Left ventricle myocardium superior (tissue), 1 donor: Measurements from ENCODE around the gene CIP2A. TPM values are rescaled to one million over a fixed set of nuclear protein-coding genes. Genes with fewer than 3 reads are reported as not detected.

Experiments
- ATAC-seq: fragments of 200-7000 bp; cut with Tn5 transposase; one replicate; pipeline ENCODE4 v1.9.1; 2020; ENCODE audit warnings: mild to moderate bottlenecking, moderate library complexity
- DNase-seq: peaks from one replicate; pipeline ENCODE4 v3.0.0-alpha.2; 2020
- intact Hi-C: fragments of 100-400 bp; cut with micrococcal nuclease; formaldehyde crosslinking; loops from one replicate; pipeline ENCODE4 v1.11.0; 2022
- total RNA-seq: library from RNA; stranded (reverse); fragmentation: NEBNext Ultra II Directional; extraction: Animal tissue kit (Norgen Biotek cat#: 25700); gene quantifications from one replicate; pipeline ENCODE4 v1.2.1, GENCODE V29; 2021
- donor health status: DM: no; HTN: yes; CAD: no; lungs with severe emphysema.

The CIP2A gene
- total RNA-seq, 1 donor from 2014 or later = 1.3 TPM

GRCh38 chr3:108516881-108517280 lies 72.4 kb downstream of the CIP2A start:
- DNase-seq = no peak
- intact Hi-C loops = no loop called here
- ATAC-seq = no peak

DNA sequence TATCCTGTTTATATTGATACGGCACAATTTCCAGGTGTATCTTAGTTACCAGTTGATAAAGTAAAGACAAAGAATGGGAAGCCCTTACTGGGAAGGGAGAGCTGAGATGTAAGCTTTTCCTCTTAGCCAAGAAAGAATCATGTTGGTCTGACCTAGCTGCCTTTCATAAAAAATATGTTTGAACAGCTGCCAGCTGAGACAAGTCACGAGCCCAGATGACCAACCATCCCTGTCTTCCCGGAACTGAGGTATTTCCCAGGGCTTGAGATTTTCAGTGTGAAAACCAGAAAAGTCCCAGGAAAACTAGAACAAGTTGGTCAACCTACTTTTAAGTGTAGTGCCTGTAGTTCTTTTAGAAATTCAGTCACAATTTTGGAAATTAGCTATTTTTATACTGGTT lies 75.3 kb downstream of the CIP2A start:
- ATAC-seq (no peak), DNase-seq (no peak)
- intact Hi-C loops = no loop called here

- no peak for ATAC-seq
- intact Hi-C loops = no loop called here
- DNase-seq = no peak
Measured at GRCh38 chr3:108512671-108513070, 76.6 kb downstream of the CIP2A start.

- no peak for DNase-seq
- ATAC-seq = no peak
- intact Hi-C loops = no loop called here
Measured at GRCh38 chr3:108511490-108511889, 77.7 kb downstream of the CIP2A start.

DNA sequence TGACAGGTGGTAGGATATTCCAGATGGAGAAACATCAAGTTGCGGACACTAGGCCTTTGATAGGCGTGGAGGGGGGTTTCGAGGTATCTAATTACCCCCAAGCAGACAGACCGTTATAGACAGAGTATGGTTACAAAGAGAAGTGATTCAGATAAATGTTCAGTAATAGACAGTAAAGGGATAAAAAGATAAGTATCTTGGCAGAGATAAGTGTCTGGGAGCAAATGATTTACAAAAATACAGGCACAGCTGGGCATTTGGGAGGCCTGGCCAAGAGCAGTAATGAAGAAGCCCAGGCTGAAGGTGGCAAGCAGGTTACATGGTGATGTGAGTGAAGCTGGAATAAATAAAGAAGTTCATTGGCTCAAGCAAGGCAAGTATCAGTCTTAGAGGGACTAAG lies 78.2 kb downstream of the CIP2A start:
- intact Hi-C loops = no loop called here
- no peak for ATAC-seq

DNA sequence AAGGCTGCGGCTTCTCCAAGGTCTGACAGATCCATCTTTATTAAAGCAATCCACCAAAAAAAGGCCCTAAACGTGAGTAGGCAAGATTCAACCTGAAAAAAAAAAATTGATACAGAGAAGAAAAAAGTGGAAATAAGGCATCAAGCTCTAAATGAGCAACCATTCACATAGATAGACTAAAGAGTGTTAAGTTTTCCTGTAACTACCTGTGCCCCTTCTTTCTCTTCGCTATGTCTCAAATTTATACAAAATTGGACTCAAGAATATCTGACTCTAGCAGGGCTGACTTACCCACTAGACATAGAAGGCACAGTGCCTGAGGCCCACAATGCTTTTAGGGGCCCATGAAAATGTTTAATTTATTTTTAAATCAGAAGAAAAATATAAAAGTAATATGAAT lies 78.7 kb downstream of the CIP2A start, which contains the start of gene MYH15:
Gene MYH15, minus strand, starts transcription at position 101 of the 400 bp plus-strand sequence. Its CDS starts 66 bp downstream, at position 35.
- intact Hi-C loops = no loop called here
- DNase-seq = no peak
- no peak for ATAC-seq

More for the DNA sequence above, 78.2 kb downstream of the CIP2A start:
- DNase-seq = no peak

DNA sequence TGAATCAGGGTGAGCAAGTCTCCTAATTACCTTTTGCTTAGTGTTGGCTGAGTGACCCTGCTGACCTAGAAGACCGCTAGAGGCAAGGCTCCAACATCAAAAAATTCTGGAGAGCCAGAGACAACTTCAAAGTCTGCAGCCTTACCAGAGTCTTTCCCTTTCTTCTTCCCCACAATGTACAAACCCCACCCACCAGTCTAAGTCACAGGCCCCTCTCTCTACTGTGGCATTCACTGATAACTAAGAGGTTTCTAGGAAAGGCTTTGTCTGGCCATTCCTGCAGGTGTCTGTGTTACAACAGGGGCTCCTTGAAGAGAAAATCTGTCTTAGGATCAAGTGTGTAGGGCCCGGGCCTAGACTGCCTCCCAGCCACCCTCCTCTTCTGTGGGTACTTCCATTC lies 79.4 kb downstream of the CIP2A start:
- DNase-seq (no peak), ATAC-seq (no peak)
- intact Hi-C loops = no loop called here

- no peak for DNase-seq
- intact Hi-C loops = no loop called here
- no peak for ATAC-seq
Measured at GRCh38 chr3:108509263-108509662, 80.0 kb downstream of the CIP2A start.

- ATAC-seq = no peak
- no peak for DNase-seq
- intact Hi-C loops = no loop called here
Measured at GRCh38 chr3:108507902-108508301, 81.3 kb downstream of the CIP2A start.

- ATAC-seq (no peak), DNase-seq (no peak)
- intact Hi-C loops = no loop called here
Measured at GRCh38 chr3:108505811-108506210, 83.4 kb downstream of the CIP2A start.

- no peak for DNase-seq
- intact Hi-C loops = no loop called here
- no peak for ATAC-seq
Measured at GRCh38 chr3:108503722-108504121, 85.5 kb downstream of the CIP2A start.

DNA sequence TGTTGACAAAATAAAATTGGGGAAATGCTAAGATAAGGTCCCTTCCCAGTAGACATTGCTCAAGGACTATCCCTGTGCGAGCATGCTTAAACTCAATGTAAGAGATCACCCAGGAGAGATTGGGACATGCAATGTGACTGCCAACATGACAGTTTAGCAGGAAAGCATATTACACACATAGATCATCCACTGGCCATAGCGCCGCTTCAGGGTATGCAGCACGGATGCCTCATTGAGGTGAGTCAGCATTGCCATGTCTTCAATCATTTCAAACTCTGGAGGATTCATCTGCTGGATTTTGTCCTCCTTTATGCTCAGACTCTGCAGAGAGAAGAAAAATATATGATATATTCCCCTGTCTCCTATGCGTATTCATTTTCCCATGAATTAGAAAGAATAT lies 87.7 kb downstream of the CIP2A start:
- intact Hi-C loops = no loop called here
- DNase-seq (no peak), ATAC-seq (no peak)

GRCh38 chr3:108500728-108501127 lies 88.5 kb downstream of the CIP2A start:
- DNase-seq (no peak), ATAC-seq (no peak)
- intact Hi-C loops = no loop called here

Other genes with a start within 250 kb of the CIP2A start
- gene MYH15, start 78.8 kb downstream of the CIP2A start, total RNA-seq = 0.07 TPM
- 16.7 TPM for gene DZIP3, start 284 bp upstream of the CIP2A start, total RNA-seq
- not detected for gene RETNLB, start 168.0 kb upstream of the CIP2A start, total RNA-seq
- gene TRAT1, start 233.3 kb upstream of the CIP2A start, total RNA-seq = not detected